ENCODE measurements around the gene LPIN3. TPM values are rescaled to one million over a fixed set of nuclear protein-coding genes. Genes with fewer than 3 reads are reported as not detected.

LPIN3 gene
- total RNA-seq, 1 experiment from 2014 or later, result 32.6 TPM

DNA sequence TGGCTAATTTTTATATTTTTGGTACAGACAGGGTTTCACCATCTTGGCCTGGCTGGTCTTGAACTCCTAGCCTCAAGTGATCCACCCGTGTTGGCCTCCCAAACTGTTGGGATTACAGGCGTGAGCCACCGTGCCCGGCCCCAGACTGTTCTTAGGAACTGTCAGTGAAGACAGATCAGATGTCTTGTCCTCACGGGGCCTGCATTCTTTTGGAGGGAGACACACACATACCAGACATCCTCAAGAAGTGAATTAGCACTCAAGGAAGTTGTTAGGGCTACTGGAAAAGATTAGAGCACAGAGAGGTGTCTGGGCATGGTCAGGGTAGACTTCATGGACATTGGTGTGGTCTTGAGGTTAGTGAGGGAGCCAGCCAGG, 10.3 kb upstream of the LPIN3 start:
- Mint-ChIP-seq H3K36me3 (ENCODE audit: insufficient read depth, unreplicated experiment) (no peaks in the 10 kb centered on the region), H3K4me3 (ENCODE audit: unreplicated experiment) (no peak overlapping the region), H3K27me3 (ENCODE audit: insufficient read depth, unreplicated experiment) (no peaks in the 10 kb centered on the region), H3K9me3 (ENCODE audit: unreplicated experiment) (no peaks in the 10 kb centered on the region), H3K27ac (ENCODE audit: unreplicated experiment) (no peak overlapping the region), H3K4me1 (ENCODE audit: low read depth, unreplicated experiment) (peaks cover 16% of the 10 kb centered on the region)
- Histone ChIP-seq H3K36me3 (ENCODE audit: control insufficient read depth, insufficient read depth, low read length) (no peaks in the 10 kb centered on the region), H3K4me3 (ENCODE audit: low read depth, low read length) (no peak overlapping the region), H3K9me3 (no peaks in the 10 kb centered on the region), H3K4me1 (peaks cover 8% of the 10 kb centered on the region), H3K27me3 (replicated peaks; ENCODE audit: control insufficient read depth, insufficient read depth, low read length) (no peaks in the 10 kb centered on the region)
- no peak for TF ChIP-seq CTCF (IDR thresholded peaks at IDR 0.05; ENCODE audit: insufficient read depth in 1 of 2, low read depth in 1 of 2, low read length in 1 of 2, severe bottlenecking in 1 of 2, unreplicated experiment in 1 of 2)
- DNase-seq, result peak in 1 of 2 experiments; percentile 35
- ChIA-PET POLR2A (no interaction called here), CTCF (interaction anchor here (0.9 to 2.2 kb wide), 2 partner anchors 9 to 10 kb away, joined by 3 to 13 read pairs; partner anchors contain the start of gene LPIN3)
- no TSS peak for BruUV-seq (replicated peaks)
- intact Hi-C loops (cut with micrococcal nuclease; ENCODE audit: unreplicated experiment), result no loop called here

DNA sequence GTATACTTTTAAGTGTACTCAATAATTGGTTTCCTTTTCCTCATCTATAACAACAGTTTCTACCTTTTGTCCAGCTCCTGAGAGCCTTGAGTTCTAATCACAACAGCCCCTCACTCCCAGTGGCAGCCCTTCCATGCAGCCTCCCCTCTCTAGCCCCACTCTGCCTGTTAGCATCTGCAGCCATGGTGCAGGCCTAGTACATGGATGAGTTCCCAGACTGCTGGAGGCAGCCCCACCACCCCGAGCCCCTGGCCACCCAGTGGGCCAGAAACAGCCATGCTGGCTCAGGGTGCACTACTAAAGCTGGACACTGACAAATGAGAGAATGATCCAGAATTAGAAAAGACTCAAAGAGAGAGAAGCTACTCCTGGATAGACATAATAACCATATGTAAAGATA, 9.7 kb upstream of the LPIN3 start:
- POLR2A ChIA-PET, result no interaction called here
- Histone ChIP-seq H3K36me3 (ENCODE audit: control insufficient read depth, insufficient read depth, low read length) (no peaks in the 10 kb centered on the region), H3K4me3 (ENCODE audit: low read depth, low read length) (no peak overlapping the region), H3K27me3 (replicated peaks; ENCODE audit: control insufficient read depth, insufficient read depth, low read length) (no peaks in the 10 kb centered on the region), H3K9me3 (no peaks in the 10 kb centered on the region), H3K4me1 (peaks cover 8% of the 10 kb centered on the region)
- BruUV-seq (replicated peaks), result no TSS peak
- Mint-ChIP-seq H3K27me3 (ENCODE audit: insufficient read depth, unreplicated experiment) (no peaks in the 10 kb centered on the region), H3K4me1 (ENCODE audit: low read depth, unreplicated experiment) (peaks cover 16% of the 10 kb centered on the region), H3K4me3 (ENCODE audit: unreplicated experiment) (no peak overlapping the region), H3K27ac (ENCODE audit: unreplicated experiment) (no peak overlapping the region), H3K9me3 (ENCODE audit: unreplicated experiment) (no peaks in the 10 kb centered on the region), H3K36me3 (ENCODE audit: insufficient read depth, unreplicated experiment) (no peaks in the 10 kb centered on the region)
- intact Hi-C loops (cut with micrococcal nuclease; ENCODE audit: unreplicated experiment), result no loop called here
- DNase-seq, result peak in 1 of 2 experiments; percentile 24
- CTCF ChIA-PET, result no interaction called here
- TF ChIP-seq CTCF (IDR thresholded peaks at IDR 0.05; ENCODE audit: insufficient read depth in 1 of 2, low read depth in 1 of 2, low read length in 1 of 2, severe bottlenecking in 1 of 2, unreplicated experiment in 1 of 2), result no peak

DNA sequence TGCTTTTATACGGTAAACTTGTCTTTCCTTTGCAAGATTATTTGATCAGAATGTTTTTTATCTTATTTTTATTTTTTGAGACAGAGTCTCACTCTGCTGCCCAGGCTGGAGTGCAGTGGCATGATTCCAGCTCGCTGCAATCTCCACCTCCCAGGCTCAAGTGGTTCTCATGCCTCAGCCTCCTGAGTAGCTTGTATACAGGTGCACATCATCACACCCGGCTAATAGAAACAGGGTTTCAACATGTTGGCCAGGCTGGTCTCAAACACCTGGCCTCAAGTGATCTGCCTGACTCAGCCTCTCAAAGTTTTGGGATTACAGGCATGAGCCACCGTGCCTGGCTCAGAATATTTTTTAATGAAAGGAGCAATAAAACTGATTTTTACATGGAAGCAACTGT, 8.9 kb upstream of the LPIN3 start:
- POLR2A ChIA-PET, result no interaction called here
- no peak overlapping the region for H3K4me3 Mint-ChIP-seq (ENCODE audit: unreplicated experiment)
- Histone ChIP-seq H3K27me3 (replicated peaks; ENCODE audit: control insufficient read depth, insufficient read depth, low read length) (no peaks in the 10 kb centered on the region), H3K4me1 (peaks cover 8% of the 10 kb centered on the region), H3K36me3 (ENCODE audit: control insufficient read depth, insufficient read depth, low read length) (no peaks in the 10 kb centered on the region), H3K9me3 (no peaks in the 10 kb centered on the region), H3K4me3 (ENCODE audit: low read depth, low read length) (no peak overlapping the region)
- no TSS peak for BruUV-seq (replicated peaks)
- H3K9me3 Mint-ChIP-seq (ENCODE audit: unreplicated experiment), result no peaks in the 10 kb centered on the region
- DNase-seq, result peak in 1 of 2 experiments; percentile 26
- intact Hi-C loops (cut with micrococcal nuclease; ENCODE audit: unreplicated experiment), result no loop called here
- H3K27ac Mint-ChIP-seq (ENCODE audit: unreplicated experiment), result no peak overlapping the region
- CTCF ChIA-PET, result interaction anchor here (0.6 kb wide), 1 partner anchor 9 kb away, joined by 9 read pairs; the partner anchor contains the start of gene LPIN3
- peaks cover 16% of the 10 kb centered on the region for H3K4me1 Mint-ChIP-seq (ENCODE audit: low read depth, unreplicated experiment)
- no peak for TF ChIP-seq CTCF (IDR thresholded peaks at IDR 0.05; ENCODE audit: insufficient read depth in 1 of 2, low read depth in 1 of 2, low read length in 1 of 2, severe bottlenecking in 1 of 2, unreplicated experiment in 1 of 2)
- no peaks in the 10 kb centered on the region for H3K27me3 Mint-ChIP-seq (ENCODE audit: insufficient read depth, unreplicated experiment)
- no peaks in the 10 kb centered on the region for H3K36me3 Mint-ChIP-seq (ENCODE audit: insufficient read depth, unreplicated experiment)
